GM23338 (cell line): ENCODE data around the gene SRGAP1. TPM values are rescaled to one million over a fixed set of nuclear protein-coding genes. Genes with fewer than 3 reads are reported as not detected.

Experiments
- ATAC-seq: fragments of 200-7000 bp; cut with Tn5 transposase; 3 replicates; pipeline ENCODE4 v1.9.1; 2020
- DNase-seq: peaks from one replicate; pipeline ENCODE4 v3.0.0-alpha.2; 2015; ENCODE audit warnings: low spot score
- H2AFZ ChIP-seq: fragments of 200-600 bp; sonication (generic); 2 replicates; pipeline ENCODE4 v1.8.0; 2016; ENCODE audit warnings: antibody characterized with exemption, mild to moderate bottlenecking, moderate library complexity
- H3F3A ChIP-seq: fragments of 200-600 bp; sonication (generic); replicated peaks from 2 replicates; pipeline ENCODE4 v1.8.0; 2017; ENCODE audit warnings: antibody characterized with exemption, mixed run types, low read depth
- H3K27ac ChIP-seq: fragments of 200-600 bp; sonication (generic); 2 replicates; pipeline ENCODE4 v1.6.1; 2016; ENCODE audit warnings: low read depth
- H3K27me3 ChIP-seq: fragments of 200-600 bp; sonication (generic); 2 replicates; pipeline ENCODE4 v1.8.0; 2016; ENCODE audit warnings: mild to moderate bottlenecking, mixed run types, moderate library complexity; ENCODE audit not compliant: insufficient read depth
- H3K36me3 ChIP-seq: fragments of 200-600 bp; sonication (generic); 2 replicates; pipeline ENCODE4 v1.8.0; 2016; ENCODE audit warnings: mild to moderate bottlenecking; ENCODE audit not compliant: insufficient read depth
- H3K4me1 ChIP-seq: fragments of 200-600 bp; sonication (generic); 2 replicates; pipeline ENCODE4 v1.8.0; 2016; ENCODE audit warnings: mild to moderate bottlenecking, moderate library complexity; ENCODE audit not compliant: insufficient read depth
- H3K4me2 ChIP-seq: fragments of 200-600 bp; sonication (generic); 2 replicates; pipeline ENCODE4 v1.7.1; 2017; ENCODE audit warnings: mixed run types
- H3K4me3 ChIP-seq: fragments of 200-600 bp; sonication (generic); 2 replicates; pipeline ENCODE4 v1.6.1; 2016; ENCODE audit warnings: mixed run types
- H3K79me2 ChIP-seq: fragments of 200-600 bp; sonication (generic); replicated peaks from 2 replicates; pipeline ENCODE4 v1.8.0; 2017; ENCODE audit warnings: mild to moderate bottlenecking; ENCODE audit not compliant: insufficient read depth
- H3K9me2 ChIP-seq: fragments of 200-600 bp; sonication (generic); 2 replicates; pipeline ENCODE4 v1.8.0; 2017; ENCODE audit not compliant: insufficient read depth
- H4K20me1 ChIP-seq: fragments of 200-600 bp; sonication (generic); replicated peaks from 2 replicates; pipeline ENCODE4 v1.8.0; 2017; ENCODE audit warnings: mild to moderate bottlenecking; ENCODE audit not compliant: insufficient read depth
- H3K27ac Mint-ChIP-seq: 2 replicates; pipeline ENCODE4 v1.8.0; 2020; ENCODE audit warnings: inconsistent platforms, mild to moderate bottlenecking, moderate library complexity, mixed read lengths
- H3K27me3 Mint-ChIP-seq: 3 replicates; pipeline ENCODE4 v1.8.0; 2022; ENCODE audit warnings: low read depth, mild to moderate bottlenecking, moderate library complexity, mixed read lengths, inconsistent platforms; ENCODE audit not compliant: insufficient read depth, poor library complexity
- H3K36me3 Mint-ChIP-seq: 3 replicates; pipeline ENCODE4 v1.8.0; 2021; ENCODE audit warnings: low read depth, mild to moderate bottlenecking, inconsistent platforms, moderate library complexity, mixed read lengths
- H3K4me1 Mint-ChIP-seq: 3 replicates; pipeline ENCODE4 v1.8.0; 2020; ENCODE audit warnings: mild to moderate bottlenecking, inconsistent platforms, mixed read lengths
- H3K4me3 Mint-ChIP-seq: 3 replicates; pipeline ENCODE4 v1.8.0; 2021; ENCODE audit warnings: moderate library complexity, mild to moderate bottlenecking, inconsistent platforms, mixed read lengths
- H3K9me3 Mint-ChIP-seq: 3 replicates; pipeline ENCODE4 v1.8.0; 2020; ENCODE audit warnings: moderate library complexity, mild to moderate bottlenecking, inconsistent platforms, mixed read lengths
- CTCF ChIP-seq, 2 experiments: fragments of 200-600 bp in 1 of 2; sonication (generic) in 1 of 2; conservative IDR thresholded peaks; 2 replicates each; pipeline versions ENCODE4 v1.5.1 to v1.6.1; 2016 to 2017; ENCODE audit warnings: antibody characterized with exemption in 2 of 2, low read depth in 2 of 2, mild to moderate bottlenecking in 2 of 2, moderate library complexity in 1 of 2
- ETS1 ChIP-seq: IDR thresholded peaks from 2 replicates; pipeline ENCODE4 v1.6.1; 2016; ENCODE audit warnings: antibody characterized with exemption
- EZH2 ChIP-seq: fragments of 200-600 bp; sonication (generic); IDR thresholded peaks from one replicate; pipeline ENCODE4 v1.8.0; 2017; ENCODE audit warnings: antibody characterized with exemption, mild to moderate bottlenecking, low read depth; ENCODE audit not compliant: unreplicated experiment
- NANOG ChIP-seq: IDR thresholded peaks from 2 replicates; pipeline ENCODE4 v1.6.1; 2016; ENCODE audit warnings: antibody characterized with exemption, borderline replicate concordance
- REST ChIP-seq: IDR thresholded peaks from one replicate; pipeline ENCODE4 v1.6.1; 2018; ENCODE audit warnings: antibody characterized with exemption; ENCODE audit not compliant: unreplicated experiment
- STAT1 ChIP-seq: IDR thresholded peaks from one replicate; pipeline ENCODE4 v1.6.1; 2016; ENCODE audit warnings: antibody characterized with exemption; ENCODE audit not compliant: unreplicated experiment
- ZNF331 ChIP-seq: fragments of 250-450 bp; sonication (Bioruptor Pico); IDR thresholded peaks from 2 replicates; pipeline ENCODE4 v1.5.0; 2020; ENCODE audit warnings: low read depth, mild to moderate bottlenecking, moderate library complexity
- ZNF462 ChIP-seq: fragments of 250-450 bp; sonication (Bioruptor Pico); IDR thresholded peaks from 2 replicates; pipeline ENCODE4 v1.5.0; 2020; ENCODE audit warnings: mild to moderate bottlenecking, moderate library complexity
- polyA plus RNA-seq: library from polyadenylated mRNA; unstranded; fragments of >200 nt; fragmentation: Nextera tagmentation; extraction: Ambion mirVana; gene quantifications from 2 replicates; pipeline ENCODE4 v1.2.1, GENCODE V29; 2016
- total RNA-seq: library from RNA; depleted of rRNA; stranded (reverse); fragments of >200 nt; shearing (Covaris generic); gene quantifications from 2 replicates; pipeline ENCODE4 v1.2.3, GENCODE V29; 2014

The SRGAP1 gene
- total and polyA plus RNA-seq, 2 experiments from 2014 or later = 6.1 to 8.1 TPM

GRCh38 chr12:63909746-63910145 lies 65.2 kb downstream of the SRGAP1 start (continued):
- no peak for TF ChIP-seq REST

GRCh38 chr12:63911341-63911740 lies 66.8 kb downstream of the SRGAP1 start:
- Mint-ChIP-seq H3K9me3 (no peaks in the 10 kb centered on the region; the same call in 2 of the 3 replicates), H3K4me1 (peaks cover 11% of the 10 kb centered on the region; the same call in 2 of the 3 replicates)
- TF ChIP-seq STAT1 (no peak), EZH2 (no peak), ETS1 (no peak), NANOG (no peak), ZNF331 (no peak), ZNF462 (CRISPR knock-in tag) (no peak), CTCF (conservative IDR thresholded peaks at IDR 0.05; ENCODE audit: low read depth in 2 of 2) (no peak), REST (no peak)

More at GRCh38 chr12:63911341-63911740, 66.8 kb downstream of the SRGAP1 start:
- DNase-seq (no peak), ATAC-seq (no peak)
- Histone ChIP-seq H3K4me1 (peaks cover 8% of the 10 kb centered on the region), H4K20me1 (no peaks in the 10 kb centered on the region), H3K27me3 (no peaks in the 10 kb centered on the region), H2AFZ (no peak overlapping the region), H3F3A (no peaks in the 10 kb centered on the region), H3K9me2 (no peaks in the 10 kb centered on the region), H3K27ac (no peak overlapping the region), H3K4me3 (no peak overlapping the region), H3K79me2 (peaks cover 12% of the 10 kb centered on the region), H3K36me3 (no peaks in the 10 kb centered on the region), H3K4me2 (no peak overlapping the region)
- peaks cover 3% of the 10 kb centered on the region; the same call in 2 of the 3 replicates for H3K36me3 Mint-ChIP-seq
- H3K4me3 Mint-ChIP-seq = no peak overlapping the region
- no peak overlapping the region for H3K27ac Mint-ChIP-seq
- no peaks in the 10 kb centered on the region for H3K27me3 Mint-ChIP-seq
